HFFc6 (cell line): ENCODE measurements around the gene SPESP1. TPM values are rescaled to one million over a fixed set of nuclear protein-coding genes. Genes with fewer than 3 reads are reported as not detected.

Experiments
- DNase-seq: peaks from one replicate; pipeline ENCODE4 v3.0.0-alpha.2; 2018
- H3K27ac Mint-ChIP-seq: 2 replicates; pipeline ENCODE4 v1.8.0; 2020; ENCODE audit warnings: mild to moderate bottlenecking, mixed read lengths
- H3K27me3 Mint-ChIP-seq: 2 replicates; pipeline ENCODE4 v1.8.0; 2021; ENCODE audit warnings: mild to moderate bottlenecking, moderate library complexity, mixed read lengths; ENCODE audit not compliant: insufficient read depth
- H3K36me3 Mint-ChIP-seq: 2 replicates; pipeline ENCODE4 v1.8.0; 2021; ENCODE audit warnings: low read depth, mixed read lengths
- H3K4me1 Mint-ChIP-seq: 2 replicates; pipeline ENCODE4 v1.8.0; 2020; ENCODE audit warnings: low read depth, mixed read lengths
- H3K4me3 Mint-ChIP-seq: 2 replicates; pipeline ENCODE4 v1.8.0; 2020; ENCODE audit warnings: mild to moderate bottlenecking, moderate library complexity, mixed read lengths
- H3K9me3 Mint-ChIP-seq: 2 replicates; pipeline ENCODE4 v1.8.0; 2020; ENCODE audit warnings: mild to moderate bottlenecking, mixed read lengths
- total RNA-seq, 6 experiments: library from RNA; stranded (reverse); fragmentation: NEBNext Ultra II Directional; extraction: Animal tissue kit (Norgen Biotek cat#: 25700); gene quantifications; 2 replicates in 1 of 6; 3 replicates in 5 of 6; pipeline ENCODE4 v1.2.3, GENCODE V29; 2021
- TF ChIP-seq, protein P1 (sequence below): fragments of 200-600 bp; sonication (generic); IDR thresholded peaks from 2 replicates; pipeline ENCODE4 v1.5.0; 2021; ENCODE audit warnings: antibody characterized with exemption, mild to moderate bottlenecking

Gene SPESP1
- total RNA-seq, 6 experiments from 2014 or later = 0.52 to 8.8 (median 7.9) TPM

DNA sequence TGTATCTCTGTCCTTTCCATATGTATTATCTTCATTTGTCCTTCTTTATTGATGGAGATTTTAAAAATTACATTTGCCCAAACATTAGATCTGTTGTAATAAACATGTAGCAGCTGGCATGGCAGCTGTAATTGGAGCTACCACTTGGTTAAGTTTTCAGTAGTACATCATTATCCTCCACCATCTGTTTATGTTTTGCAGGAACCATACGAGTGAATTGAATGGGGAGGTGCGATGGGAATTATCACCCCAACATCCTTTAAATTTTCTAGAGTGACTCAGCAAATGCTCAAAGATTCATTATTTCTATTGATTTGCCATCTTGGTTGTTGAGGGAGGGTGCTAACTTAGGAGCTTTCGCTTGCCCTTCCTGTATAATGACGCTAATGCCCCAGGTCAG lies 51.6 kb downstream of the SPESP1 start:
- no peak for DNase-seq
- TF ChIP-seq, protein P1, sequence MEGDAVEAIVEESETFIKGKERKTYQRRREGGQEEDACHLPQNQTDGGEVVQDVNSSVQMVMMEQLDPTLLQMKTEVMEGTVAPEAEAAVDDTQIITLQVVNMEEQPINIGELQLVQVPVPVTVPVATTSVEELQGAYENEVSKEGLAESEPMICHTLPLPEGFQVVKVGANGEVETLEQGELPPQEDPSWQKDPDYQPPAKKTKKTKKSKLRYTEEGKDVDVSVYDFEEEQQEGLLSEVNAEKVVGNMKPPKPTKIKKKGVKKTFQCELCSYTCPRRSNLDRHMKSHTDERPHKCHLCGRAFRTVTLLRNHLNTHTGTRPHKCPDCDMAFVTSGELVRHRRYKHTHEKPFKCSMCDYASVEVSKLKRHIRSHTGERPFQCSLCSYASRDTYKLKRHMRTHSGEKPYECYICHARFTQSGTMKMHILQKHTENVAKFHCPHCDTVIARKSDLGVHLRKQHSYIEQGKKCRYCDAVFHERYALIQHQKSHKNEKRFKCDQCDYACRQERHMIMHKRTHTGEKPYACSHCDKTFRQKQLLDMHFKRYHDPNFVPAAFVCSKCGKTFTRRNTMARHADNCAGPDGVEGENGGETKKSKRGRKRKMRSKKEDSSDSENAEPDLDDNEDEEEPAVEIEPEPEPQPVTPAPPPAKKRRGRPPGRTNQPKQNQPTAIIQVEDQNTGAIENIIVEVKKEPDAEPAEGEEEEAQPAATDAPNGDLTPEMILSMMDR = no peak
- H3K27me3 Mint-ChIP-seq = peaks cover 15% of the 10 kb centered on the region
- peaks cover 9% of the 10 kb centered on the region for H3K36me3 Mint-ChIP-seq
- peaks cover 6% of the 10 kb centered on the region; the same call in 1 of the 2 replicates for H3K4me1 Mint-ChIP-seq
- peaks cover 8% of the 10 kb centered on the region for H3K9me3 Mint-ChIP-seq
- no peak overlapping the region for H3K4me3 Mint-ChIP-seq
- no peak overlapping the region for H3K27ac Mint-ChIP-seq

DNA sequence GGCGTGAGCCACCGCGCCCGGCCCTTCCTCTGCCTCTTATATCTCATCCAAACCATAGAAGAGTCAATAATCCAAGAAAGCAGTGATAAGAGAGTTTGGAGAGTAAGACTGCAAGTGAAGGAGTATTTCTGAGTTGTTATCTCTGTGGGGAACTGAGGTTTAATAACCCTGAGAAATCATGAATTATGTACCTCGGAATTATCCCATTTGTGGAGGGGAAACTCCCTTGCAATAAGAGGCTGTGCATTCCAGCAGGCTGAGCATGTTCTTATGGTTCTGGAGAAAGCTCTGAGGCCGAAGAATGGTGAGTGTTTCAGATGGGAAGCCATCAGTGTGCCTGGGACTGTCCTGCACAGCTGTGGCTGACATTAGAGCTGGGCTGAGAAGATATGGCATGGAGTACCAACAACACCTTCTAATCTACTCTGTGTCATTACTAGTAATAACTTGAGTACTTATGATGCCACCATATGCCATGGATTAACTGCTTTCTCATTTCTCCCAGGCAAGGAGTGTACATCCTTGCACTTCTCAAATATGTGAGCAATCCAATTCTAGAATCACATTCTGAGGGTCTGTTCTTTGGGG lies 52.7 kb downstream of the SPESP1 start:
- TF ChIP-seq, protein P1 = no peak
- Mint-ChIP-seq H3K27ac (no peak overlapping the region), H3K4me3 (no peak overlapping the region), H3K4me1 (peaks cover 6% of the 10 kb centered on the region; the same call in 1 of the 2 replicates), H3K36me3 (no peaks in the 10 kb centered on the region), H3K9me3 (no peaks in the 10 kb centered on the region), H3K27me3 (peaks cover 17% of the 10 kb centered on the region)
- no peak for DNase-seq

DNA sequence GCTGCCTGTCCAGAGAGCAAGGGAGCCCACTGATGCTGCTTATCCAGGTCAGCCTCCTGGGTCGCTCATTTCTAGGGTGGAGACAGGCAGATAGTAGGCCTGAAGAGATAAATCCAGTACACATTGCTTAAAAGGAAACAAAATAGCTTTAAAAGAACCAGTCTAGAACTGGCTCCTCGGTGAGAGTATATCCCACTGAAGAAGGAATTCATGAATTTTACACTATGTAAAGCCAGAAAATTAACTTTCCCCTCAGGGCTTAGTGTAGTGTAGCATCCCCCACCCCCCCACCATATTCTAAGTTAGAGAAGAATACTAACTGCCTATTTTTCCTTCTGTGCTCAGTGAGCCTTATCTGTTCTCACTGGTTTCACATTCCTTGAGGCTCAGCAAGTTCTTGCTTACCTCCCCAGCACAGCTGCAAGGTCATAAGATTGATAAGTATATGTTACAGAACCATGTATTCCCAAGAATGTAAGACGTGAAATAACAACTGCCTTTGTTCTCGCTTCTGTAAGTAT lies 53.7 kb downstream of the SPESP1 start:
- 0 out of 2 replicates have a peak, but pooled peaks cover 6% of the 10 kb centered on the region for H3K36me3 Mint-ChIP-seq
- H3K27ac Mint-ChIP-seq = no peak overlapping the region
- H3K4me3 Mint-ChIP-seq = no peak overlapping the region
- DNase-seq = no peak
- peaks cover 19% of the 10 kb centered on the region for H3K27me3 Mint-ChIP-seq
- TF ChIP-seq, protein P1 = no peak
- no peaks in the 10 kb centered on the region for H3K9me3 Mint-ChIP-seq
- peaks cover 6% of the 10 kb centered on the region; the same call in 1 of the 2 replicates for H3K4me1 Mint-ChIP-seq

DNA sequence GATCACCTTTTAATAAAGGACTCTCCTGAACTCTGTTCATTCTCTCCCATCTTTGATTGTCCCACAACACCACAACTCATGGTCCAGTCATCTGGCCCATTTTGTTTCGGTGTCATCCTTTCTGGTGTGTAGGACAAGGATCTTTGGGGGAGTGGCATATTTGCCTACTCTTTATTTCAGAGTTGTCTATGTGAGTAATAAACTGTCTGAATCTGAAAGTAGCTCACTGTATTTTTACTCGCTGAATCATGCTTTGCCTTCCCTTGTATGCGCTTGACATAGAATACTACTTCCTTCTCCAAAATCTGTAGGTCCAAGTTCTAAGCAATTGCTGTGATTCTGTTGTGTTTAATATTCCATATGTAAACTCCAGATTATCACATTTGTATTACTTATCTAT lies 54.3 kb downstream of the SPESP1 start:
- H3K27me3 Mint-ChIP-seq = peaks cover 19% of the 10 kb centered on the region
- no peak overlapping the region for H3K27ac Mint-ChIP-seq
- peaks cover 6% of the 10 kb centered on the region; the same call in 1 of the 2 replicates for H3K4me1 Mint-ChIP-seq
- H3K4me3 Mint-ChIP-seq = no peak overlapping the region
- H3K36me3 Mint-ChIP-seq = 0 out of 2 replicates have a peak, but pooled peaks cover 6% of the 10 kb centered on the region
- no peak for DNase-seq
- TF ChIP-seq, protein P1 = no peak
- H3K9me3 Mint-ChIP-seq = no peaks in the 10 kb centered on the region

DNA sequence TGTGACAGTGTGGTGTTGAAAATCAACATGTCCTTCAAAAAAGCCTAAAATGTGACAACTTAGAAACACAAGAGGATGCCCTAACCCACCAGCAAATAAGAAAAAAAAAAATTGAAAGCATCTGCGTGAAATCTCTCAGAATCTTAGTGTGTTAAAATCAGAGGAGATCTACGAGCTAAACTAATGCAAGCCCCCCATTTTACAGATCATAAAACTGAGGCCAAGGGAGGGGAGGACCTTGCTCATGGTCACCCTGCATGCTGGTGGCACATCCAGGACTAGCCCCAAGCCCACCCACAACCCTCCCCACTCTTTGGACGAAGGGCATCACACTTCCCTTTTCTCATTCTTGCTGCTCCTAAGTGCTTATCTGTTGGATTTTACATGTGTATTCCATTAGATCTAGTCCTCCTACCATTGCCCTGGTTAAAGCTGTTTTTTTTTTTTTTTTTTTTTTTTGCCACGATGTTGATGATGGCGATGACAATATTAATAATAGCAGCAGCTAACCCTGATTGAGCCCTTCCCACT lies 55.1 kb downstream of the SPESP1 start:
- Mint-ChIP-seq H3K9me3 (no peaks in the 10 kb centered on the region), H3K27me3 (peaks cover 19% of the 10 kb centered on the region), H3K4me1 (peaks cover 6% of the 10 kb centered on the region; the same call in 1 of the 2 replicates), H3K4me3 (no peak overlapping the region), H3K36me3 (0 out of 2 replicates have a peak, but pooled peaks cover 6% of the 10 kb centered on the region), H3K27ac (no peak overlapping the region)
- DNase-seq = no peak
- TF ChIP-seq, protein P1 = no peak
